Measurements from ENCODE around the gene SHISA6. TPM values are rescaled to one million over a fixed set of nuclear protein-coding genes. Genes with fewer than 3 reads are reported as not detected.

The SHISA6 gene
- total RNA-seq, 2 donors from 2014 or later: not detected

DNA sequence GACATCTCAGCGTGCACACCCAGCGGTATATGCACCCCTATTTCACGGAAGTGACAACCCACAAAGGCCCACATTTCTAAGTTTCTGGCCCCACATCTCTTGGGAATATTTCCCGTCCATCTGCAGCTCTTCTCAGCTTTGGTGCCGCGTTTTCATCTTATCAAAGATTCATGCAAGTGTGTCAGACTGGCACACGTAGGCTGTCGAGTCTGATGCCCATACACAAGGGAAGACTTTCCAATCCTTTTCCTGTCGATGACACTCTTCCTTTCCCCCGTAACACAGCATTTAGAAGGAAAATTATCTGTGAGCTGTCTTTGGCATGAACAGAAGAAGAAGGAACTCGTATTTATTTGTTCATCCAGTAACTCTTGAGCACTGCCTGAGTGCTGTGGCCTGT is 83.0 kb downstream of the SHISA6 start:
- no peaks in the 10 kb centered on the region for H3K27me3 Mint-ChIP-seq (ENCODE audit: low read depth)
- no peaks in the 10 kb centered on the region for H3K36me3 Mint-ChIP-seq (ENCODE audit: insufficient read depth in 2 of 2)
- no peaks in the 10 kb centered on the region for H3K4me1 Mint-ChIP-seq (ENCODE audit: low read depth)
- H3K4me3 Mint-ChIP-seq: no peak overlapping the region
- H3K9me3 Mint-ChIP-seq: peaks cover 1 to 2% of the 10 kb centered on the region in 2 donors
- no peak overlapping the region for H3K27ac Mint-ChIP-seq
- ATAC-seq (replicated peaks in 1 of 2) (no peak), DNase-seq (no peak)

DNA sequence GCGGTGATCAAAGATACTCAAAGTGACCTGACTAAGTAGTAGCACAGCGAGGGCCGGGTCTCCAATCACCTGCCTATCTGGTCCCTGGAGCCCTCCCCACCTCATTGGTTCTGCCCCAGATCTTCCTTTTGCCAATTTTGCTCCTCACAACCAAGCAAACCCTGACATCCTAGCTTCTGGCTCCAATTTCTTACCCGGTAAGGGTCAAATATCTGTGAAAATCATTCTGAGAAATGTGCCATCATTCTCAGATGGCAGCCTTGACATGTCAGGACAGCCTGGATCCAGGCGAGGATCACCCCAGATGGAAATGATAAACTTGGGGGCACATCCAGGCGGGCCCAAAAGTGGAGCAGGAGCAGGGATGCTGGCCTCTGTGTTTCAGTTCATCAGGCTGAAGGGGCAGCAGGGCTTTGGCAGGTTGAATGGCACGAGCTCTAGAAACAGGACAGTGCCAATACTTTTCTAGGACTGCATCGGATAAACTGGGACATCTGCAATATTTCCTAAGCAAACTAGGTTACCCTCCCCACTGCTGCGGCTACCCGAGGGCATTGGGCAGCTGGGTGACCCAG is 83.9 kb downstream of the SHISA6 start:
- no peaks in the 10 kb centered on the region for H3K36me3 Mint-ChIP-seq (ENCODE audit: insufficient read depth in 2 of 2)
- no peak overlapping the region for H3K4me3 Mint-ChIP-seq
- H3K27me3 Mint-ChIP-seq (ENCODE audit: low read depth): no peaks in the 10 kb centered on the region
- DNase-seq (no peak), ATAC-seq (replicated peaks in 1 of 2) (no peak)
- peaks cover 1 to 2% of the 10 kb centered on the region in 2 donors for H3K9me3 Mint-ChIP-seq
- no peaks in the 10 kb centered on the region for H3K4me1 Mint-ChIP-seq (ENCODE audit: low read depth)
- H3K27ac Mint-ChIP-seq: no peak overlapping the region

DNA sequence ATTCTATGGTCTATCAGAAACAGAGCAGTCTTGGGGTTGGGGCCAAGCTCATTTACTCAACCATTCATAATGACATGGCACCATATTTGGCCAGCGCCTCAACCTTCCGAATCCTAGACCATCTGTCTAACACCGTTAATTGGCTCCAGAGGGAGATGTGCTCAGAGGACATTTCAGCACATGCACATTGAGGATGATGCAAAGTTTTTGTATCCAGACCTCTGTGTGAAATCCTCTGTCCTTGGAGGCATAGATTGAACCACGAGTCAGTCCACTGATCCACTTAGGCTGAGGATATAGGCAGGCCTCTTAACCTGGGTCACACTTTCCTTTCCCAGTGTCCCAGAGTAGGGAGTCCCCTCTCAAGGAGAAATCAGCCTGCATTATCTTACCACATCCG is 85.5 kb downstream of the SHISA6 start:
- no peaks in the 10 kb centered on the region for H3K27me3 Mint-ChIP-seq (ENCODE audit: low read depth)
- H3K36me3 Mint-ChIP-seq (ENCODE audit: insufficient read depth in 2 of 2): no peaks in the 10 kb centered on the region
- H3K4me3 Mint-ChIP-seq: no peak overlapping the region
- ATAC-seq (replicated peaks in 1 of 2) (no peak), DNase-seq (no peak)
- H3K9me3 Mint-ChIP-seq: peaks cover 1 to 2% of the 10 kb centered on the region in 2 donors
- no peak overlapping the region for H3K27ac Mint-ChIP-seq
- H3K4me1 Mint-ChIP-seq (ENCODE audit: low read depth): no peaks in the 10 kb centered on the region

DNA sequence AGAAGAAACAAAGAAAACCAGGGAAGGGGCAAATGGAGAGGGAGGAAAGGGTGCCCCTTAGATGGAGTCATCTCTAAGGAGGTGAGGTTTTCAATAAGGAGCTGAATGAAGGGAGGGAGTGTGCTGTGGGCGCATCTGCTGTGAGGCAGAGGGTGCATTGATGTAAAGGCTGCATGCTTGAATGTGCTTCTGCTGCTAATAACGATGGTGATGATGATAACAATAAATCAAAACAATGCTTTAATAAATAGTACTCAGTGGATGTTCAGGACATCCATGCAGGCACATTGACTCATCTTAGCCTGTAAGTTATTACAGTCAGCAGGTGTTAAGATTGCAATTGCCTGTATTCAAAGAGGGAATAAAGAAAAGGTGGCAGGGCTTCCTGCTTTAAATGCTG is 87.8 kb downstream of the SHISA6 start:
- no peaks in the 10 kb centered on the region for H3K4me1 Mint-ChIP-seq (ENCODE audit: low read depth)
- peaks cover 0 to 2% of the 10 kb centered on the region in 2 donors for H3K9me3 Mint-ChIP-seq

DNA sequence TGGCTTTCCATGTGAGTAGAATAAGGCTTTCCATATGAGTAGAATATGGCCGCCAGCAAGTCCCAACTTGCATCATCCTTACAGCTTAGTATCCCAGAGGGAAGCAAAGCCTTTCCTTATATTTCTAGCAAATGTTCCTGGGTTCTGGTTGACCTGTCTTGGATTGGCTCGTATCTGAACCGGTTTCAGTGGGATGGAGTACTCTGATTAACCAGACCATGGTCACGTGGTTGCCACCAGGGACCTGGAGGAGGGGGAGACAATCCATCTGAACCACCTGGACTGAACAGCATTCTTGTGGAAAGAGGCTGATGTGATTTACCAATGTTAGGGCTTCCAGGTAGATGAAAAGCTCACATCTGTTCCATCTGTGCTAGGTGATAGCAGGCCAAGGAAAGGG is 89.0 kb downstream of the SHISA6 start:
- no peaks in the 10 kb centered on the region for H3K27me3 Mint-ChIP-seq (ENCODE audit: low read depth)
- H3K27ac Mint-ChIP-seq: no peak overlapping the region
- no peak for DNase-seq
- H3K4me1 Mint-ChIP-seq (ENCODE audit: low read depth): no peaks in the 10 kb centered on the region
- H3K9me3 Mint-ChIP-seq: peaks cover 0 to 2% of the 10 kb centered on the region in 2 donors
- no peak overlapping the region for H3K4me3 Mint-ChIP-seq
- ATAC-seq (replicated peaks in 1 of 2): no peak
- H3K36me3 Mint-ChIP-seq (ENCODE audit: insufficient read depth in 2 of 2): no peaks in the 10 kb centered on the region

More for the DNA sequence above, 87.8 kb downstream of the SHISA6 start:
- no peaks in the 10 kb centered on the region for H3K36me3 Mint-ChIP-seq (ENCODE audit: insufficient read depth in 2 of 2)
- DNase-seq (no peak), ATAC-seq (replicated peaks in 1 of 2) (no peak)
- H3K27ac Mint-ChIP-seq: no peak overlapping the region
- no peak overlapping the region for H3K4me3 Mint-ChIP-seq
- H3K27me3 Mint-ChIP-seq (ENCODE audit: low read depth): no peaks in the 10 kb centered on the region

DNA sequence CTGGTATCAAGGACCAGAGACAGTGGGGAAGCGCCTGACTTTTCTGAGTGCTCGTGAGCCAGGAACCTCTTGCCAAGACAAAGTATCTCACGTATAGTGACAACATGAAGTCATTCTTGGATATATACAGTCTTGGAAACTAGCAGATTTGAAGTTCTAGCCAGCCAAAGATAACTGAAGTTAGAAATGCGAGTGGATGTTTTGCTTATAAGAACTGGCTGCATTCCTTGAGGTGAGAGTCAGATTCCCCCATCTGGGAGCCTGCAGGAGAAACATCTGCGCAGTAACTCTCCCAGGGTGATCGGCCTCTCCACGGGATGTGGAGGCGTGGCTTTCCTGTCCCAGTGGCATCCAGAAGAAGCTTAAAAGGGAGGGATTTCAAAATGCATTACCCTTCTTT is 89.8 kb downstream of the SHISA6 start:
- no peak for ATAC-seq (replicated peaks in 1 of 2)
- Mint-ChIP-seq H3K9me3 (peaks cover 0 to 2% of the 10 kb centered on the region in 2 donors), H3K36me3 (ENCODE audit: insufficient read depth in 2 of 2) (no peaks in the 10 kb centered on the region), H3K4me1 (ENCODE audit: low read depth) (no peaks in the 10 kb centered on the region), H3K27ac (no peak overlapping the region), H3K4me3 (no peak overlapping the region), H3K27me3 (ENCODE audit: low read depth) (no peaks in the 10 kb centered on the region)
- no peak for DNase-seq

DNA sequence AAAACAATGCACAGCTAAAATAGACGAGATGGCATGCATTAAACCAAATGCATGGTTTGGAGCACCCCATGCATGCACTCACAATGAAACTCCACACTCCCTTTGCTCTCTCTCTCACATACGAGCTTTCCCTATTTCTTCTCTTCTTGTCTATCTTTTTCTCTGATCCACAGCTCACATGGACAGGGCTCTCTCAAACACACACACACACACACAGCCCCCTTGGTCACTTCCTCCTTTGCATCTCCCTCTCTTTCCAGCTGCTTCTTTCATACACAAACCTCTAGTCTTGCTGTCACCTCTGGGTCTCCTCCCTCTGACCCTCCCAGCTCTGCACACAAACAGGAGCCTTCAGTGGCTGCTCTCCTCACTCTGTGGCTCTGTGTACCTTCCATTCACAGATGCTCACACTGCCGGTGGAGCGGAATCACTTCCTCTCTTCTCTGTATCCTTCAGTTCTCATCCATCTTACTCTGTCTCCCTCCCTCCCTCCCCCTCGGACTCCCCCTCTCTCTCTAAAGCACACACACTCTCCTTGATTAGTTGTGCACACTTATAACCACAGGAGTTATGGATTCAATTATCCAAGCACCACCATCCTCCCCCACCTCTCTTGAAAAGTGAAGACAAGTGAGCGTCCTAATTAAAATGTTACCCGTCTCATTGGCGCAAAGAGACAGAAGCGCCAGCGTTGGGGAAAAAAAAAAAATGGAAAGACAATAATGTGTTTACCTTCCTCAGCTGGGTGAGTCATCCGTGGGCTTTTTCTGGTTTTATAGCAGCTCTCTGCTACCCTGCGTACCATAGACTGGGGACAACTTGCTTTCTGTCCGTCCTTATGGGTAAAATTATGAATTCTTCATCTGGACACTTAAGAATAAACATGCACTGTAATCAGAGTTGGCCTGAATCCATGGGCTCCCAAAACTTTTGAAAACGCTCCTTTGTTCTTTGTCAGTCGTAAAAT is 90.8 kb downstream of the SHISA6 start:
- no peaks in the 10 kb centered on the region for H3K27me3 Mint-ChIP-seq (ENCODE audit: low read depth)
- no peak overlapping the region for H3K4me3 Mint-ChIP-seq
- peaks cover 0 to 2% of the 10 kb centered on the region in 2 donors for H3K9me3 Mint-ChIP-seq
- no peaks in the 10 kb centered on the region for H3K4me1 Mint-ChIP-seq (ENCODE audit: low read depth)
- no peak overlapping the region for H3K27ac Mint-ChIP-seq
- H3K36me3 Mint-ChIP-seq (ENCODE audit: insufficient read depth in 2 of 2): no peaks in the 10 kb centered on the region
- DNase-seq: no peak
- ATAC-seq (replicated peaks in 1 of 2): no peak

DNA sequence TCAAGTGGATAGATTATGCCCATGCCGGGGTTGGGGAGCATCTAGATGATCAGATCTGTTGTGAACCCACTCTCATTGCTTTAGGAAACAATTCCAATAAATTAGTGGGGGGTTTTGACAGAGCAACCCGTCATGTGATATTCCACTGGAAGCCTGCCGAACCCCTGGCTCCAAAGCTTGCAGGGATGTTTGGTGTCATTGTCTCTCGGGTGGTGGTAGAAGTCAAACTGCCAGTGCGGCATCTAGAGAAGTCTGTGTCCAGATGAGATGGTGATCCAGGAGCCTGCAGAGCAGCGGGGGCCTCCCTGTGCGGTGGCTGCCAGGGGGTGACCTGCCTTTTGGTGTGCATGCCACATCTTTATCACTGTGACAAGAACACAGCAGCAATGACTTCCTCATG is 91.7 kb downstream of the SHISA6 start:
- Mint-ChIP-seq H3K4me3 (no peak overlapping the region), H3K27ac (no peak overlapping the region), H3K27me3 (ENCODE audit: low read depth) (no peaks in the 10 kb centered on the region), H3K9me3 (peaks cover 0 to 2% of the 10 kb centered on the region in 2 donors), H3K4me1 (ENCODE audit: low read depth) (no peaks in the 10 kb centered on the region), H3K36me3 (ENCODE audit: insufficient read depth in 2 of 2) (no peaks in the 10 kb centered on the region)
- ATAC-seq (replicated peaks in 1 of 2): no peak
- no peak for DNase-seq

DNA sequence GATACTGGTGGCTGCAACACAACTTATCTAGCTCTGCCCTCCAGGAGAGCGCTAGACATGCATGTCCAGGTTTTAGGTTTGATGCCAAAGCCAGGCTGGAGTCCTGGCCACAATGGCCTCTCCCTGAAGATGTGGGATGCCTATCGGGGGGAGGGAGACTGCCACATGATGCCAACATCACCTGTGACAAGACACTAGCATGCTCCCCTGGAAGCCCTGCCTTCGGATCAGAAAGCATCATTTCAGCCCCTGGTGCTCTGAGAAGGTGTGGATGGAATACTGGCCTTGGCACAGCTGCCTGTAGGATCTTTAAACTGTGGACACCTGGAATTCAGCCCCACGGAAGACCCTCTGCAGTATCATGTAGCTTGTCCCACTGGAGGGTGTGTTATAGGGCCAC is 93.5 kb downstream of the SHISA6 start:
- DNase-seq: no peak
- H3K36me3 Mint-ChIP-seq (ENCODE audit: insufficient read depth in 2 of 2): no peaks in the 10 kb centered on the region
- H3K27ac Mint-ChIP-seq: no peak overlapping the region

DNA sequence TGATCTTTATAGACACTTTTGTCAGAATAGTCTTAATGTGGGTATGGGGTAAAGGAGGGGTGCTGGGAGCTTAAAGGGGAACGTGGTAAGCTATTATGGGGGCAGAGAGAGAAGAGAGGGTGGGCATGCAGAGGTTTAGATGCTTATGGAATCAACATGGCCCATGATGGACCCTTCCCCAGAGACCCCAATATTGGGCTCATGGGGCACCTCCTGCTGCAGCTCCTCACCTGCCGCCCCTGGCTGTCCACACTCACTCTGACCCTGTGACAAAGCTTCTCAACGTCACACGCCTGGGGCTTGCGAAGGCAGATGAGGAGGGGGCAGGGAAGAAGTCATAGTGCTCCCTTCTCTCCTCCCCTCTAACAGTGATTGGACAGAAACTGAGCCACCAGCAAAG is 95.3 kb downstream of the SHISA6 start:
- Mint-ChIP-seq H3K4me3 (no peak overlapping the region), H3K9me3 (no peaks in the 10 kb centered on the region), H3K36me3 (ENCODE audit: insufficient read depth in 2 of 2) (no peaks in the 10 kb centered on the region), H3K27me3 (ENCODE audit: low read depth) (no peaks in the 10 kb centered on the region), H3K4me1 (ENCODE audit: low read depth) (no peaks in the 10 kb centered on the region), H3K27ac (no peak overlapping the region)
- DNase-seq (no peak), ATAC-seq (replicated peaks in 1 of 2) (no peak)

More for the DNA sequence above, 93.5 kb downstream of the SHISA6 start:
- H3K4me1 Mint-ChIP-seq (ENCODE audit: low read depth): no peaks in the 10 kb centered on the region
- no peak overlapping the region for H3K4me3 Mint-ChIP-seq
- ATAC-seq (replicated peaks in 1 of 2): no peak
- no peaks in the 10 kb centered on the region for H3K27me3 Mint-ChIP-seq (ENCODE audit: low read depth)
- no peaks in the 10 kb centered on the region for H3K9me3 Mint-ChIP-seq

DNA sequence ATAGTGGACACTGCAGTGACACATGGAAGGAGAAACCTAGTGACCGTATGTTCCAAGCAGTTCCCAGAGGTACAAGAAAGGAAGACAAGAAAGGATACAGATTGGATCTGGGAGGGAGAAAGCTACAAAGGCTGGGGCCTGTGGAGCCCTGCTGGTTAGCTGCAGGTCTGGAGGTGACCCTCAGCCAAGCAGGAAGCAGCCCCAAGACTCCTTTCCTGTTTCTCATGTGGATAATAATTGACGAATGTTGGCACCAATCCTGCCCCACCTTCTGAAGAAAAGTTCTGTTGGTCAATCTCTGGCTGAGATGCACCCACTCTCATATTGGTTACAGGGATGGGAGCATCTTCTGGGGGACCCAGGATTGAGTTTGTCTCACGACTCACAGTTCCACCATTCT is 99.8 kb downstream of the SHISA6 start:
- Mint-ChIP-seq H3K27ac (no peak overlapping the region), H3K9me3 (peaks cover 0 to 4% of the 10 kb centered on the region in 2 donors), H3K27me3 (ENCODE audit: low read depth) (no peaks in the 10 kb centered on the region), H3K36me3 (ENCODE audit: insufficient read depth in 2 of 2) (no peaks in the 10 kb centered on the region), H3K4me3 (no peak overlapping the region), H3K4me1 (ENCODE audit: low read depth) (no peaks in the 10 kb centered on the region)
- ATAC-seq (replicated peaks in 1 of 2) (no peak), DNase-seq (no peak)

DNA sequence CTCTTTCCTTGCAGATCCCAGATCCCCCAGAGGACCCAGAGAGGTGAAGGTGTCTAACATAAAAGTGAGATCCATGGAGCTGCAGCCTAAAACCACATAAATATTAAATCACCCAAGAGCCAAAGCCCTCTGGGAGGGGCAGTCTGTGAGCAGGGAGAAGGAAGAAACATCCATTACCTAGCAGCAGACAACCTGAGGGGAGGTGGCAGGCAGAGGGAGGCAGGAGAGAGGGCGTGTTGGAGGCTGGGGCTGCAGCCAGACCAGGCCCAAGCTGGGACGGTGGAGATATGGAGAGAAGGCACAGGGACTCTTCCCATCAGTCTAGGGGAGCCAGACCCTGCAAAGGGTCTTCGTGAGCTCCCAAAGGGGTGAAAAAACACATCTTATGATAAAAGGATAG is 101.1 kb downstream of the SHISA6 start:
- no peaks in the 10 kb centered on the region for H3K27me3 Mint-ChIP-seq (ENCODE audit: low read depth)
- H3K36me3 Mint-ChIP-seq (ENCODE audit: insufficient read depth in 2 of 2): no peaks in the 10 kb centered on the region
- DNase-seq (no peak), ATAC-seq (replicated peaks in 1 of 2) (no peak)
- peaks cover 0 to 5% of the 10 kb centered on the region in 2 donors for H3K9me3 Mint-ChIP-seq
- H3K27ac Mint-ChIP-seq: no peak overlapping the region
- H3K4me1 Mint-ChIP-seq (ENCODE audit: low read depth): no peaks in the 10 kb centered on the region
- no peak overlapping the region for H3K4me3 Mint-ChIP-seq

DNA sequence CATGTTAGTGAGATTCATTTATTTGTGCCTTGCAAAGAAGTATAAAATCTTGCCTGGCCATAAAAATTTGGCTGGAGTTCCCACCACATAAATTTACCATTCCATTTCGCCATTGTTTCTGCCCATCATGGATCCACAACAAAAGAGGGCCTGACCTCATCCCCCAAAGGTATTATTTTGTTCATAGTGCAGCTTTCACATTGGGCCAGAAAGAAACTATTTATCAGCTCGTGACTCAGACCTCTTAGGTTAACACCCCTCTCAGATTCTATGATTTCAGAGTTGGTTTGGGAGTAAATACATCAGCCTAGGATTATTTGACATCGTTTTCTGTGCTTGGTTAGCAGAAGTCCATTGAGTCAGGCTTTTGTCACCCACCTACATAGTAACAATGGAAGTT is 108.1 kb downstream of the SHISA6 start:
- H3K4me1 Mint-ChIP-seq (ENCODE audit: low read depth): no peaks in the 10 kb centered on the region
- no peak overlapping the region for H3K27ac Mint-ChIP-seq
- H3K9me3 Mint-ChIP-seq: peaks cover 6 to 10% of the 10 kb centered on the region in 2 donors
- ATAC-seq (replicated peaks in 1 of 2) (no peak), DNase-seq (no peak)
- no peaks in the 10 kb centered on the region for H3K27me3 Mint-ChIP-seq (ENCODE audit: low read depth)
- peaks cover 0 to 2% of the 10 kb centered on the region in 2 donors for H3K36me3 Mint-ChIP-seq (ENCODE audit: insufficient read depth in 2 of 2)
- H3K4me3 Mint-ChIP-seq: no peak overlapping the region

Measured in activated T-cell treated with anti-CD3 and anti-CD28 coated beads, Interleukin-2, amount 50 U/mL, for 72 hours (primary cell).